Stimulated activated CD4-positive, alpha-beta T cell treated with anti-CD3 and anti-CD28 coated beads, Interleukin-2, amount 100 ng/mL, for 4 hours (primary cell): ENCODE data around the gene OPN1MW.
"Not testable (repeated sequence)": the region's sequence is repeated elsewhere in the genome, so short reads cannot be mapped to it uniquely, and the experiment has no call there.

Experiments
- DNase-seq: peaks from one replicate; pipeline ENCODE4 v3.0.0-alpha.2; 2020; ENCODE audit warnings: low read depth

OPN1MW gene

GRCh38 chrX:154182296-154182695 is at the start of gene OPN1MW:
TSS of gene OPN1MW (plus strand) at chrX:154182596. CDS start at chrX:154182678, 82 bp downstream.
- DNase-seq: not testable (repeated sequence)

- no peak for DNase-seq
These were observed 46.8 kb upstream of the OPN1MW start for GRCh38 chrX:154135458-154136229.

DNA sequence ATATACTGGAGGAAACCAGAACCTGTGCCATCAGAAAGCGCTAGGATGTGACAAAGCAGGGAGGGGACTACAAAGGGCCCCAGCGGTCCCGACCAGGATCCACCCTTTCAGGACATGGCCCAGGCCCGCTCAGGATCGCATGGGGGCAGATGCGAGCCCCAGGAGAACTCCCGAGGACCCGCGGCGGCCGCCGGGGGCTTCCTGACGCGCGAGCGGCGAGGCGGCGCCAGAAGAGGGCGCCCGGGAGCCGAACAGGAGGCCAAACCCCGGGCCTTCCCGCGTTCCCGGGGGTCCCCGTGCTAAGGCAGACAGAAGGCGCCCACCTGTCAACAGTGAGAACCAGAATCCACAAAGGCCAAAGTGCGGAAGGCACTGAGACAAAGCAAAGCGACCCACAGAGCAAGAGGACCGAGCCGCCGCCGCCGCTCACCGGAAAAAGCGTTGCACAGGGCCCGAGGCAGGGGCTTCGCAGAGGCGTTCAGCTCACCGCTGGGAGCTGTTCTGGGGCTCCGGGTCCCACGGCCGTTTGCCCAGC is 45.7 kb upstream of the OPN1MW start:
- peak; percentile 54 for DNase-seq

- no peak for DNase-seq
These were observed 43.5 kb upstream of the OPN1MW start for GRCh38 chrX:154138857-154139256.

DNA sequence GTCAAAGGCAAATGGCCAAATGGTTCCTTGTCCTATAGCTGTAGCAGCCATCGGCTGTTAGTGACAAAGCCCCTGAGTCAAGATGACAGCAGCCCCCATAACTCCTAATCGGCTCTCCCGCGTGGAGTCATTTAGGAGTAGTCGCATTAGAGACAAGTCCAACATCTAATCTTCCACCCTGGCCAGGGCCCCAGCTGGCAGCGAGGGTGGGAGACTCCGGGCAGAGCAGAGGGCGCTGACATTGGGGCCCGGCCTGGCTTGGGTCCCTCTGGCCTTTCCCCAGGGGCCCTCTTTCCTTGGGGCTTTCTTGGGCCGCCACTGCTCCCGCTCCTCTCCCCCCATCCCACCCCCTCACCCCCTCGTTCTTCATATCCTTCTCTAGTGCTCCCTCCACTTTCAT is 42.2 kb upstream of the OPN1MW start:
- no peak for DNase-seq

GRCh38 chrX:154140742-154141141 is 41.7 kb upstream of the OPN1MW start:
- DNase-seq: no peak

- no peak for DNase-seq
These were observed 40.0 kb upstream of the OPN1MW start for GRCh38 chrX:154142386-154142785.

DNA sequence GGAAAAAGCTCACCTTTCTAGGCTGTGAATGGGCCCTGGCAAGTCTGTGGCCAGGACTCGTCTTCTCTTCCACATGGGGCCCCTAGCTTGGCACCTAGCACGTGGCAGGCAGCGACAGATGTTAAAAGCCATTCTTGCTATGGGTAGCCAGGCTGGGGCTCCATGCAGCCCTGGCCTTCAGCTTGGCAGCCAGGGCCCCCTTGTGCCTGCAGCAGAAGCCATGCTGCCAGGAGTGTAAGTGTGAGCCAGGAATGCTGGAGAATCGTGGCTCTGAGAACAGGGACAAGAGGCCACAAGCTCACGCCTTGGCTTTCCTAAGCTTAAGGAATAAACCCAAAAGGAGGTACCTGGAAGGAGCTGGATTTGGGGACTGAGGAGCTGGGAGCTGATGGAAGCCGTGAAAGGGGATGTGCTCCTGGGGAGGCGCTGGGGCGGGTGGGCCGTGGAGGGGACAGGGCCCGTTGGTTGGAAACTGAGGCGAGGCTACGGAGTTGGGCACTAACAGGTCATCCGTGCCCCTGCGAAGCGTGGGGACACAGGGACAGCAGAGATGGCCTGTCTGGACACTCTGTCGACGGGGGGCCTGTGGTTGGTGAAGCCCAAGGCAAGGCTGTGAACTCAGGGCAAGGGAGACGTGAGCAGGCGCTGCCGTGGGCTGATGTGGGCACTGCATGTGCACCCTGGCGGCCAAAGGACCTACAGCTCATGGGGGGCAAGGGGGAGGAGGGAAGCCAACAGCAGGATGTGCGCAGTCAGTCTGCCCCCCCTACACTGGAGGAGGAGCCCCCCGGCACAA is 39.2 kb upstream of the OPN1MW start:
- no peak for DNase-seq

DNA sequence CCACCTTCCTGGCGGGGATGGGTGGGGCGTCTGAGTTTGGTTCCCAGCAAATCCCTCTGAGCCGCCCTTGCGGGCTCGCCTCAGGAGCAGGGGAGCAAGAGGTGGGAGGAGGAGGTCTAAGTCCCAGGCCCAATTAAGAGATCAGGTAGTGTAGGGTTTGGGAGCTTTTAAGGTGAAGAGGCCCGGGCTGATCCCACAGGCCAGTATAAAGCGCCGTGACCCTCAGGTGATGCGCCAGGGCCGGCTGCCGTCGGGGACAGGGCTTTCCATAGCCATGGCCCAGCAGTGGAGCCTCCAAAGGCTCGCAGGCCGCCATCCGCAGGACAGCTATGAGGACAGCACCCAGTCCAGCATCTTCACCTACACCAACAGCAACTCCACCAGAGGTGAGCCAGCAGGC is 38.4 kb upstream of the OPN1MW start, which contains the start of gene OPN1LW:
Gene OPN1LW, plus strand, starts transcription at position 234 of the 400 bp plus-strand sequence. Its CDS starts 41 bp downstream, at position 275.
- not testable (repeated sequence) for DNase-seq

DNA sequence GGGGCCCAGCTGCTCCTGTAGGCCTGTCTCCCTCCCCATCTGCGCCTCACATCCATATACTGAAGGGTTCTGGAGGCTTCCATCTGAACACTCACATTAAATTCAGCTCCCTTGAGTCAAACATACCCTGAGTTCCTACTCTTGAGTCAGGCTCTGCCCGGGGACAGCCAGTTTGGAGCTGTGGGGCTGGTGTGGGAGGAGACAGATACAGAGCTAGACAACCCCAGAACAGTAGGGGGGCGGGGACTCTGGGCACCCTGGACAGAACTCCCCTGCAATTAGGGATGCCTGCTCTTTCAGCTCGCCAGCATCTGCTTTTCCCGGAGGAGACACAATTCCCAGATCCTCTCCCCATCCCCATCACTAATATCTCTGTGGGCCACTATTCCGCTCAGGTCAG is 31.4 kb upstream of the OPN1MW start:
- not testable (repeated sequence) for DNase-seq

- DNase-seq: not testable (repeated sequence)
These were observed 26.2 kb upstream of the OPN1MW start for GRCh38 chrX:154156221-154156620.

DNA sequence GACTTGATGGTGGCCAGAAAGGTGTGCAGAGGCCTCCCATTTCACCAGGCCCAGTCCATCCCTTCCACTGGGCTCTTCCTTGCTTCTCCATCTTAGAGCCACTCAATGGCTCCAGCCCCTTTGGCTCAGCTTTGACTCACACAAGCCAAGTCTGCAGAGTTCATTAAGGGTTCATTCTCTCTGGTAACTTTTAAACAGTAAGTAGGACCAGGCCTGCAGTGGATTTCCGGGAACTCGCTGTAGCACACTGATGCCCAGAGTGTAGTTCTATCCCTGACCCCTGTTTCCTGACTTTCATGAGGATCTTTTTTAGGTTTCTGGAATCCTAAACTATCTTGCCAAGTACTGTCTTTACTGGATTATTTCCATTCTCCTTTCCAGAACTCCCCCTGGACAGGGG is 25.2 kb upstream of the OPN1MW start:
- DNase-seq: not testable (repeated sequence)

DNA sequence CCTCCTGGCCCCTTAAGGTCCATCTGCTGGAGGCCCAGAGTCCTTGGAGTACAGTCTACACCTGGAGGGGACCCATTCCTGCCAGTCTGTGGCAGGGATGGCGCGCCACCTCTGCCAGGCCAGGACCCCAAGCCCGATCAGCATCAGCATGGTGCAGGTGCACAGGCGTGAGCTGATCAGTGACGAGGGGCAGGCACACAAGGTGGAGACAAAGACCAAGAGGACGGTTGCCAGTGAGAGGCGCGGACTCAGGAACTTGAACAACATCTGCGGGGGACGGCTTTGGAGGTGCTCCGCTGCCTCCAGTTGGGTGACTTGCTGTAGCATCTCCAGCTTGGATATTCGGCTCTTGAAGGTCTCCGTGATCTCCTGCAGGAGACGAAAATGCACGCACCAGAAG is 23.1 kb upstream of the OPN1MW start:
- DNase-seq: not testable (repeated sequence)

DNA sequence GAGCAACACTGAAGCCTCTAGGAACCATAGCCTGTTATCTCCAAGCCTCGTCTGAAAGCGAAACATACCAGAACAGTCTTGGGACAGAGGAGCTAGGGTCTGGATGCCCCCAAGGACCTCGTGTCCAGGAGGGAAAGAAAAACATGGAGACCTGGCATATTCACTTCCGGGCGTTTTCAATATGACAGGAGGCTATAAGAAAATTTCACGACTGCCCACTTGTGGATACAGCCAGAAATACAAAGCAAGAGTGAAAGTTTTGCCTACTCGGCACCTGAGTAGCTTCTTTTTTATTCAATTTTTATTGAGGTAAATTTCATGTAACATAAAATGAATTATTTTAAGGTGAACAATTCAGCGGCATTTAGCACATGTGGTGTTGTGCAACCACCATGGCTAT is 17.5 kb upstream of the OPN1MW start:
- DNase-seq: not testable (repeated sequence)

DNA sequence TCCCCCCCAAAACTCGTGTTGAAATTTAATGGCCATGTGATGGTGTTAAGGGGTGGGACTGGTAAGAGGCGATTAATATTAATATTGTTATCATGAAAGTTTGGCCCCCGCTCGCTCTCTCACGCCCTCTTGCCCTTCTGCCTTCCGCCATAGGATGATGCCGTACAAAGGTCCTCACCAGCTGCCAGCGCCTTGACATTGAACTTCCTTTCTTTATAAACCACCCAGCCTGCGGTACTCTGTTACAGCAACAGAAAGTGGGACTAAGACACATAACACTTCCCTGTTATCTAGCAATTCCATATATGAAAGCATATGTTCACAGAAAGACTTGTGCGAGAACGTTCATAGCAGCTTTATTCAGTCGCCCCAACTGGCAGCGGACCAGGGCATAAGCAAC is 14.0 kb upstream of the OPN1MW start:
- not testable (repeated sequence) for DNase-seq

DNA sequence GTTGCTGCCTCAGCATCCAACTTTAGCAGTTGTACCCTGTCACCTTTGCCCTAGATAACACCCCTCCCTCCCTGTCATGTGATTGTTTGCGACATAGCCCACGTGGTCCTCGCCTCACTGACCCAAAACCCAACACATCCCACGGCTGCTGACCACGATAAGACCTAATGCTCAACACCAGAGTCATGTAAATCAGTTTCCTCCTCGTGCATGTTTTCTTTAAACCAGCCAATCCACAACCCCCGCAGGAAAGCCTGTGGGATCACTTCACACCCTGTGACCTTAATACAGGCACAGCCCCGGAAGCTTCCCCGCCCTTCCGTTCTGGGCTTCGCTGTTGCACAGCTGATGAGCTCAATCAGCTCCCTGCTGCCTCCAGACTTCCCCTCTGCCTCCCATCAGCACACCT is 9.9 kb upstream of the OPN1MW start:
- not testable (repeated sequence) for DNase-seq

DNA sequence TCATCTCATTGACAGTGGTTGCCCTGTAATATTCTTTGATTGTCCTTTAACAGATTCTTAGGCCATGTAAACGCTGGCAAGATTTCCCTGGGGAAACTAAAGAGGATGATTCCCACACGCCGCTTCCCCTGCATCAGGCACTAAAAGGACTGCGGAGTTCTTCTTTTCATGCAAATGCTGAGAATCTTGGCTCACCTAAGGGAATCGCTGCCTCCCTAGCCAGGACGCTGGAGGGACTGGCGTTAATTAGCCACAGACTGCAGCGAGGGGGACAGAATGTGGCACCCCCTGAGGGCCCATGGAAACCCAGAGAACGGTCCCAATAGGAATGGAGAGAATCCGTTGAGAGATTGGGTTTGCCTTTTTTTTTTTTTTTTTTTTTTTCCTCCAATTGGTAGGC is 8.0 kb upstream of the OPN1MW start:
- not testable (repeated sequence) for DNase-seq

GRCh38 chrX:154183794-154184193 is 1.4 kb downstream of the OPN1MW start:
- not testable (repeated sequence) for DNase-seq

GRCh38 chrX:154192846-154193245 is 10.4 kb downstream of the OPN1MW start:
- not testable (repeated sequence) for DNase-seq

- DNase-seq: not testable (repeated sequence)
These were observed 11.9 kb downstream of the OPN1MW start for GRCh38 chrX:154194316-154194715.

DNA sequence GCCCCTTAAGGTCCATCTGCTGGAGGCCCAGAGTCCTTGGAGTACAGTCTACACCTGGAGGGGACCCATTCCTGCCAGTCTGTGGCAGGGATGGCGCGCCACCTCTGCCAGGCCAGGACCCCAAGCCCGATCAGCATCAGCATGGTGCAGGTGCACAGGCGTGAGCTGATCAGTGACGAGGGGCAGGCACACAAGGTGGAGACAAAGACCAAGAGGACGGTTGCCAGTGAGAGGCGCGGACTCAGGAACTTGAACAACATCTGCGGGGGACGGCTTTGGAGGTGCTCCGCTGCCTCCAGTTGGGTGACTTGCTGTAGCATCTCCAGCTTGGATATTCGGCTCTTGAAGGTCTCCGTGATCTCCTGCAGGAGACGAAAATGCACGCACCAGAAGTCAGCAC is 14.1 kb downstream of the OPN1MW start:
- not testable (repeated sequence) for DNase-seq

DNA sequence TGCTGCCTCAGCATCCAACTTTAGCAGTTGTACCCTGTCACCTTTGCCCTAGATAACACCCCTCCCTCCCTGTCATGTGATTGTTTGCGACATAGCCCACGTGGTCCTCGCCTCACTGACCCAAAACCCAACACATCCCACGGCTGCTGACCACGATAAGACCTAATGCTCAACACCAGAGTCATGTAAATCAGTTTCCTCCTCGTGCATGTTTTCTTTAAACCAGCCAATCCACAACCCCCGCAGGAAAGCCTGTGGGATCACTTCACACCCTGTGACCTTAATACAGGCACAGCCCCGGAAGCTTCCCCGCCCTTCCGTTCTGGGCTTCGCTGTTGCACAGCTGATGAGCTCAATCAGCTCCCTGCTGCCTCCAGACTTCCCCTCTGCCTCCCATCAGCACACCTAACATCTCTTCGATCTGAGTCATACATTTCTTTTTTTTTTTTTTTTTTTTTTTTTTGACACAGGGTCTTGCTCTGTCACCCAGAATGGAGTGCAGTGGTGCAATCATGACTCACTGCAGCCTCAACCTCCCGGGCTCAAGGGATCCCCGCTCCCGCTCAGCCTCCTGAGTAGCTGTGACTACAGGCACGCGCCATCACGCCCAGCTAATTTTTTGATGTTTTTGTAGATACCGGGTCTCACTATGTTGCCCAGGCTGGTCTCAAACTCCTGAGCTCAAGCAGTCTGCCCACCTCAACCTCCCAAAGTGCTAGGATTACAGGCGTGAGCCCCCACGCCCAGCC is 27.4 kb downstream of the OPN1MW start:
- not testable (repeated sequence) for DNase-seq
